GM21576 (cell line): Measurements from ENCODE around the gene TMEM235.

Experiments used
- ATAC-seq: cut with Tn5 transposase; IDR thresholded peaks from one replicate; pipeline ENCODE4 v1.9.1; 2021; ENCODE audit warnings: mild to moderate bottlenecking, moderate library complexity; ENCODE audit not compliant: unreplicated experiment

The TMEM235 gene

GRCh38 chr17:78253946-78254672, 22.7 kb downstream of the TMEM235 start:
- ATAC-seq: no peak

GRCh38 chr17:78255029-78255656, 23.7 kb downstream of the TMEM235 start:
- no peak for ATAC-seq

DNA sequence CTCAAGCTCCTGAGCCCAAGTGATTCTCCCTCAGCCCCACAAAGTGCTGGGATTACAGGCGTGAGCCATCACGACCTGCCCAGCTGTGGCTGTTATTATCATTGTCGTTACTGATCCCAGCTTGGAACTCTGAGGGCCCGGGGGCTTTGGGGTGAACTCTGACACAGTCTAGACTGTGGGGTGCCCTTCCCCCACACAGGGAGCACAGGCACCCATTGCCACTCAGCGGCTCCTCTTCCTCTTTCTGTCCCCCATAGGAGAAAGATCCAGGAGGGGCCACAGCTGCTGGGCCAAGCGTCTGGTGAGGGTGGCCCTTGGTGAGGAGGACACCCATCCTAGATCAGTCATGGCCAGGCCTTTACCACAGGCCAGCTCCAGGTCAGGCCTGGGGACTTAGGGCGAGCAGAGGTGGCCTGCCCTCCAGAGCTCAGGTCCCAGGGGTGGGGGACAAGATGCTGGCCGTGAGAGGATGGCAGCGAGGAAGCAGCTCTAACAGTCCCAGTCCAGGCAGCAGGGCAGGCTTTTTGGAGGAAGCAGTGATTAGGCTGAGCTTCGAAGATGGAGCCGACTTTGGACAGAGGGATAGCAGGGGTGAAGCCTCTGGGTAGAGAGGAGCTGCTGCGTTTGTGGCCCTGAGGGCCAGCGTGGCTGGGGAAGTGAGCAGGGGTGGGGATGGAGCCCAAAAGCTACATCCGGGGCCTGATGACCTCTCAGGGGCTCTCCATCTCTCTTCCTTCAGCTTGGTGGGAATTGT, 24.7 kb downstream of the TMEM235 start:
- no peak for ATAC-seq

GRCh38 chr17:78256707-78257591, 25.5 kb downstream of the TMEM235 start:
- ATAC-seq: no peak

DNA sequence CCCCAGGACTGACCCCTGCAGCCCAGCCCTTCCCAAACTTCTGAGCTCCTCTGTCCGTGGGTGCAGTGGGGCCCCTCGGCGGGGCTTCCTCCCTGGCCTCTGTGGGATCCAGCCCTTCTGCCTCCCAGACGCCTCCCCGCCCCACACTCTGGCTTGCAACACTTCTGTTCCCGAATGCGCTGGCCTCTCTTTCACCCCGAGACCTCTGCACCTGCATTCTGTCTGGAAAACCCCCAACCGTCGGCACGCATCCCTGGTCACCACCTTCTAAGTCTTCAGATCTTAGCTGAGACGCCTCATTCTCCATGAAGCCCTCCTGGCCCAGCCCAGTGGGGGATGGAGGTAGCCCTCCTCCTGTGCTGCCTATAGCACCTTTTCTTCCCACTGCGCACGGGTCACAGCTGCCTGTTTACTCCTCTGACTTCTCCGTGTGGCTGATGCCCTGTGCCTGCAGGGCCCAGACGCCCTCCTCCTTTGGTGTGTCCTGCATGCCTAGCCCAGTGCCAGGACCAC, 26.4 kb downstream of the TMEM235 start:
- ATAC-seq: no peak

- ATAC-seq: no peak
These were observed 27.1 kb downstream of the TMEM235 start for GRCh38 chr17:78258323-78259191.

DNA sequence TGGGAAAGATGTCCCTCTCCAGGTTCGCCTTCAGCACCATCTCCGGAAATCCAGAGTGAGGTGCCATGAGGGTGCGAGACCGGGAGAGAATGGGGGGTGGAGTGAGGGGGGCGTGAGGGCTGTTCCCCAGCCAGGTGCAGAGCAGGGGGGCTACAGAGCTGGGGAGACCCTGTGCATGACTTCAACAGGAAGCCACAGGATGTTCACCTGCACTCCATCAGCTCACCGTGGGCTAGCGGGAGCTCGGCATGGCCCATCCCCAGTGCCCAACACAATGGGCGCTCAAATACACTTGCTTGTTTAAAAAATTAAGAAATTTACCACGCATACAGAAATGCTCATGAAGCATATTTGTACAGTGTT, 27.7 kb downstream of the TMEM235 start:
- ATAC-seq: no peak

- ATAC-seq: no peak
These were observed 31.8 kb downstream of the TMEM235 start for GRCh38 chr17:78263063-78263735.

GRCh38 chr17:78263736-78264340, 32.4 kb downstream of the TMEM235 start:
- ATAC-seq: no peak

- ATAC-seq: no peak
These were observed 33.2 kb downstream of the TMEM235 start for GRCh38 chr17:78264590-78264989.

DNA sequence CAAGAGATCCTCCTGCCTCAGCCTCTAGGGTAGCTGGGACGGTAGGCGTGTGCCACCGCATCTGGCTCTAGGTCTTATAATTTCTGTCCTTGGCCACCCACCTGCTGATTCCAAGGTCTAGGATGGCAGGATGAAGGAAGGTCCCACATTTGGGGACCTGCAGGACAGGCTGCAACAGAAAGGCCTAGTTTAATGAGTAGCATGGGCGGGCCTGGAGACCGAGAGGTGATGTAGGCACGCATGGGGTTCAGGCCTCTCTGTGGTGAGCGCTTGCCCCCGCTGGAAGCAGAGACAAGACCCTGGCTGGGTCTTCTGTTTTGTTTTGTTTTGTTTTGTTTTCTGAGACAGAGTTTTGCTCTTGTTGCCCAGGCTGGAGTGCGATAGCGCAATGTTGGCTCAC, 33.7 kb downstream of the TMEM235 start:
- no peak for ATAC-seq

DNA sequence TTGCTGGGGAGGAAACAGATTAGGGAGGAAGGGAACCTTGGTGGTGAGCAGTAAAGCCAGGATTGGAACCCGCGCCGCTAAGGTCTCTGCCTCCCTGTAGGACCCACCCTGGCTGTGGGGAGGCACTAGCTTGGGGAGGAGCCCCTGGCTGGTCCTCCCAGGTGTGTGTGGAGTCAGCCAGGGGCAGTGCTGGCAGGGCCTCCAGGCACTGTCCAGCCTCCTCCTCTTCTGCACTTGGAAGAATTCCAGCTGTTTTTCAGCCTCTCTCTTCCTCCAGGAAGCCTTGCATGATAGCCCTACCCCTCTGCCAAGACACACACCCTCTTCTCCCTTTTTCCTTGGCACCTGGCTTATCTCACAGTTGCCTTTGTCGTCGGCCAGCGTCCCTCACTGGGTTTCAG, 34.8 kb downstream of the TMEM235 start:
- no peak for ATAC-seq

DNA sequence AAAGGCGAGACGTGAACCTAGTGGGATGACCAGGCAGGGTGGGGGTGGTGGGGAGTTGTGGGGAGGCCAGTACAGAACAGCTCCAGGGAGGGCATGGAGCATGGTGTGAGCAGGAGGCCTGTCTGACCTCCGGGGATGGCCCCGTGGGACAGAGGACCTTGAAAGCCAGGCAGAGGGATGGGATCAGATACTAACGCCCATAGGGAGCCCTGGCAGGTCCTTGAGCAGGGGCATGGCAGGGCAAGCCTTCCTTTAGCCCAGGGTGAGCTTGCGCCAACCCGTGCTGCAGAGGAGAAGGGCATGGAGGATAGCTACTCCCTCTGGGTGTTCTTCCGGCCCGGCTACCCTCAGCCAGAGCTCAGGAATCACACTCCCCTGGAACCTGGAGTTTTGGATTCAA, 35.3 kb downstream of the TMEM235 start:
- no peak for ATAC-seq

GRCh38 chr17:78267253-78268073, 36.0 kb downstream of the TMEM235 start:
- no peak for ATAC-seq

DNA sequence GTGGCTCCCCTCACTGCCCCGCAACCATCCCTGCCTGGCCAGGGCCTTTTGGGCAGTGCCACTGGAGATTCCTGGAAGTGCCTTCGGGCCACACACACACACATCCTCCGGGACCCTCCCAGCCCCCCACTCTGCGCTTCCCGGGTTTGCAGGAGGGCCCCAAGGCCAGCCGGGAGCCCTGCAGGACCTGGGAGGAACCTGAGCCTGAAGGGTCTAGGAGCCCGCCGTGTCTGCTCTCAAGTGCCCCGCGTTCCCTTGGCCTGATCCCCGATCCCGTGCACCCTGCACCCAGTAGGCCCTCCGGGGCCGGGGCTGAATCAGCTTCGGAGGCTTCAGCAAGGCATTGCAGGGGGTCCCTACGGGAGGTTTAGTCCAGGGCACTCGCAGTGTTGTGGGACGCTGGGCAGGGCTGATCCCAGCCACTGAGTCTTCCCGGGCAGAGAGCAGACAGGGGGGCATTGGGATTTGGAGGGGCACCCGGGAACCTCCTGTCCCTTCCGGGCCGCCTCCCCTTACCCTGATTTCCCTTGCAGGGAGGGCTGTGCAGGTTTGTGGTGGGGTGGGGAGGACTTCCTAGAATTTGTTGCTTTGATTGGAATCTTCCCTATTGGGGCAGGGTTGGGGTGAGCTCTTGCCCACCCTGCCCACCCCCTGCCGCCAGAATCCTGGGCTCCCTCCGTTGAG, 36.9 kb downstream of the TMEM235 start:
- ATAC-seq: no peak

DNA sequence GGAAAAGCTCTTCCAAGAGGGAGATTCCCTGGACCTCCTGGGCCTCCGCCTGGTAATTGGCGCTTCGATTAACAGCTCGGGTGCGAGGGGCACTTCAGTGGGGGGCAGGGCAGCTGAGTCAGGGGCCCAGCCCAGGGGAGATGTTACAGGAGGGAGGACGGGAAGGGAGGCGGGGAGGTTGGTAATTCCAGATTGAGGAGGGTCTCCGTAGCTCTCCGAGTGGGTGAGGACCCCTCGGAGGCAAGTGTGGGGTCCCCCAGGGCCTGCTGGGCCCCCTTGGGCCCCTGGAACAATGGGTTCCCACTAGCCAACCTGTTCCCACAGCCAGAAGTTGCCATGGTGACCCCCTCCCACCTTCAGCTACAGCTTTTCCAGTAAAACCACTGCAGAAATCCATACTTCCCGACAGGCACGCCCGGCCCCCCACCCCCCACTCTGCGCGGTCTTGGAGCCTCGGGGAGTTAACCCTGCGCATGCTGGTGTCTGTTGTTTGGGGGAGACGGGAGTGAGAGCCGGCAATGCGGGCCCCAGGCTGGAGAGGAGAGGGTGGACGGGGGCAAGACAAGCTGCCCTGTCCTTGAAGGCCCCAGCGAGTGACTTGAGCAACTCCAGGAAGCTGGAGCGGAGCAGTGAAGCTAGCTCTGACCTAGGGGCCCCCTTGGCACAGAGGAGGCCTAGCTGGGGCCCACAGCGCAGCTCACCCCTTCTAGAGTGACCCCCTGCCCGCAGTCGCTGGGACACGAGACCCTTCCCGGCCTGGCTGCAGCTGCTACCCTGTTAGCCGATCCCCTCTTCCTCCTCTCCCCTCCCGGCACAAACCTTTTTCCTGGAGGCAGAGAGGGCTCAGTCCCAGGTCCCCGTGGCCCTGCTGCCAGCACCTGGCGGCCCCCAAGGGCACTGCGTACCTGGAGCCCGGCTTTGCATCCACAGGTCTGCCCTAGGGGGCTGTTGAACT, 37.8 kb downstream of the TMEM235 start:
- no peak for ATAC-seq
